ENCODE data around the gene RNF41.

Gene RNF41

DNA sequence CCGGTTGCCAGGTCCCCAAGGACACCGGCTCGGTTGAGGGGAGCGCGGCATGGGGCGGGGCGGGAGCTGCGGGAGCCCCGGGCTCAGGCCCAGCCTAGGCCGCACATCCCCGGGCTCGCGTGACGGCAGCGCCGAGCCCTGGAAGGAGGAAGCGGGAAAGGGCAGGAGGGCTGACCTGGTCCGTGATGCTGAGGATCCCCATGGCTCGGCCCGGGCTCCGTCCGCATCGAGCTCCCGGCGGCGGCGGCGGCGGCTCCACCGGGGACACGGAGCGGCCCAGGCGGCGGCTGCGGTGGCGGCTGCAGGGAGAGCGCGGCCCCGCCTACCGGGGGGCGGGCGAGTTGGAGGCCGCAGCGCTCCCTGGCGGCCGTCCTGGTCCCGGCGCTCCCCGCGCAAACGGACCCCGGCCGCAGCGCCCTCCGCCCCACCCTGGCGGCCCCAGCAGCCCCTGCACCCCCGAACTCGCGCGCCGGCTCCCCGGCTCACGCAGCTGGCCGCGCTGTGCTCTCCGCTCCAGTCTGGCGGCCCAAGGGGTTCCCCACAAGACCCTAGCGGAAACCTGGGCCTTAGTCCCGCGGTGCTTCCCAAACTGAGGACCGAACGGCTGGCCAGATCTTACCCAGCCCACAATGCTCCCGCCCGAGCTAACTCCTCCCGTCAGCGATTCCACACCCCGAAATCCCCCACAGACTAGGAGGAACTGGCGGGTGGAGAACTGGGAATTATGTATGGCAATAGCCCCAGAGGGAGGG lies 36.5 kb upstream of the RNF41 start, which contains the start of gene ANKRD52:
TSS of gene ANKRD52 (minus strand) at position 317 of the 752 bp plus-strand sequence. CDS start at position 202, 115 bp downstream.
- H3K4me1 ChIP-seq (ENCODE audit: insufficient read depth, low read length), result peaks cover 18% of the 10 kb centered on the region
- peaks cover 35% of the 10 kb centered on the region for H3K36me3 ChIP-seq (ENCODE audit: insufficient read depth, low read length)
- H3K27ac ChIP-seq (ENCODE audit: low read depth, low read length), result peak within 1 kb of the TSS; percentile 37; the same call in 1 of the 2 replicates
- peak within 1 kb of the TSS; percentile 98 for H3K4me3 ChIP-seq (ENCODE audit: low read length)
- 1% methylated on average over 77 of the region's 78 CpGs for WGBS
- peak within 1 kb of the TSS; percentile 87 for H3K9ac ChIP-seq (ENCODE audit: low read depth, low read length)
- H3K27me3 ChIP-seq (ENCODE audit: insufficient read depth, low read length), result no peaks in the 10 kb centered on the region
- no peaks in the 10 kb centered on the region for H3K9me3 ChIP-seq (ENCODE audit: insufficient read depth, low read depth, low read length)

DNA sequence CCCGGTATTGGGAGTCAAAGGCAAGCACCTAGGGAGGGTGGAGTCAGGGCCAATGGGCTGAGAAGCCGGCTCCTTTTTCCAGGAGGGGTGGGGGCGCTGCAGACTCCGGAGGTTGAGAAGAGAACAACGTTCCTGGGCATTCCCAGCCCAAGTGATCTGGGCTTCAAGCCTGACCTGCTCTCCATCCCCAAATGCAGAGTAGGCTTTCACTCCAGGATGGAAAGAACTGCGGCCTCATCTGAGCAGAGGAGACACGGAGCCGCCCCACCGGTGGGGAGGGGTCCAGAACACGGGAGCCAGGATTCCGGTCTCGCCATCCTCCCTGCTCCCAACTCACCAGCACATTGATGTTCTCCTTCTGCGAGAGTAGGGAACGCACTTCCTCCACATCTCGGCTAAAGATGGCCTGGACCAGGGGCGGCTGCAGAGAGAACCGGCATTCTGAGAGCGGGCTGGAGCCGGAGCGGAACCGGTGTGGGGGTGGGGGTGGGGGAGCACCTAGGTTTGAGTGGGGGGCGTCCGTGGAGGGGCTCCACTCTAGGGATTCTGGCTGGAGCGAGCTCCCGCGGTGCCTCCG lies 35.9 kb upstream of the RNF41 start:
- H3K9ac ChIP-seq (ENCODE audit: low read depth, low read length), result peak overlapping the region; percentile 87
- H3K27ac ChIP-seq (ENCODE audit: low read depth, low read length), result peak overlapping the region; percentile 28; the same call in 1 of the 2 replicates
- H3K9me3 ChIP-seq (ENCODE audit: insufficient read depth, low read depth, low read length), result no peaks in the 10 kb centered on the region
- peaks cover 18% of the 10 kb centered on the region for H3K4me1 ChIP-seq (ENCODE audit: insufficient read depth, low read length)
- H3K27me3 ChIP-seq (ENCODE audit: insufficient read depth, low read length), result no peaks in the 10 kb centered on the region
- WGBS, result under 1% methylated on average over 27 of the region's 27 CpGs
- H3K4me3 ChIP-seq (ENCODE audit: low read length), result peak overlapping the region; percentile 98
- H3K36me3 ChIP-seq (ENCODE audit: insufficient read depth, low read length), result peaks cover 42% of the 10 kb centered on the region

- 34% methylated on average over 8 of the region's 8 CpGs for WGBS
- peaks cover 18% of the 10 kb centered on the region for H3K4me1 ChIP-seq (ENCODE audit: insufficient read depth, low read length)
- no peaks in the 10 kb centered on the region for H3K9me3 ChIP-seq (ENCODE audit: insufficient read depth, low read depth, low read length)
- H3K9ac ChIP-seq (ENCODE audit: low read depth, low read length), result peak overlapping the region; percentile 87; the same call in 1 of the 2 replicates
- H3K27me3 ChIP-seq (ENCODE audit: insufficient read depth, low read length), result no peaks in the 10 kb centered on the region
- H3K36me3 ChIP-seq (ENCODE audit: insufficient read depth, low read length), result peaks cover 47% of the 10 kb centered on the region
- peak overlapping the region; percentile 28; the same call in 1 of the 2 replicates for H3K27ac ChIP-seq (ENCODE audit: low read depth, low read length)
- H3K4me3 ChIP-seq (ENCODE audit: low read length), result peak overlapping the region; percentile 98
Measured at GRCh38 chr12:56257071-56257470, 35.3 kb upstream of the RNF41 start.

DNA sequence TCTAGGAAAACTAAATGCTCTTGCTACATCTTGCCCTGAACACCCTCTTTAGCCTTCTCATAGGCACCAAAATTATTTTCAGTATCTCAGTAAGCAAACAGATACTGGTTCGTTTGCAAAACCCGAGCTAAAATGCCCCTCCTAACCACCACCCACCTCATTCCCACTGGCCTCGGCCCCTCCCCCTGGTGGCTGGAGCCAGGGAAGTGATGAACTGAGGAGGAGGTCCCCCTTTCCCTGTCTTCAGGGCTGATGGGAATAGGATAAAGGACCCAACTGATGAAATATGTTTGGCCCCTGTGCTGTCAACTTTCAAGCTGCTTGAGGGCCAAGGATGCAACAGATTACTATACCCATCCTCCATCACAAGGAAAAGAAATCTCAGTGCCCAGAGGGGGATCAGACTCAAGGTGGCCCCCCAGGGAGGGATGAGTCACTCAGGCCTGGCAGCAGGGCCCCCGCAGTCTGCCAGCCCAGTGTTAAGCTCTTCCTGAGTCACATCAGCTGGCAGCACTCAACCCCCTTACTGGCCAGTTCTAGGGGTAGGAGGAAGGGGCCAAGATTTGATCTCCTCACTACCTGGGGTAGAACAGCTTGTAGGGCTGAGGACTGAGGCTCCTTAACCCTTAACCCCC lies 34.7 kb upstream of the RNF41 start:
- no peak overlapping the region for H3K27ac ChIP-seq (ENCODE audit: low read depth, low read length)
- no peaks in the 10 kb centered on the region for H3K27me3 ChIP-seq (ENCODE audit: insufficient read depth, low read length)
- H3K4me3 ChIP-seq (ENCODE audit: low read length), result peak overlapping the region; percentile 98
- no peak overlapping the region for H3K9ac ChIP-seq (ENCODE audit: low read depth, low read length)
- H3K9me3 ChIP-seq (ENCODE audit: insufficient read depth, low read depth, low read length), result no peaks in the 10 kb centered on the region
- 54% methylated on average over 4 of the region's 4 CpGs for WGBS
- H3K36me3 ChIP-seq (ENCODE audit: insufficient read depth, low read length), result peaks cover 53% of the 10 kb centered on the region
- H3K4me1 ChIP-seq (ENCODE audit: insufficient read depth, low read length), result peaks cover 18% of the 10 kb centered on the region

DNA sequence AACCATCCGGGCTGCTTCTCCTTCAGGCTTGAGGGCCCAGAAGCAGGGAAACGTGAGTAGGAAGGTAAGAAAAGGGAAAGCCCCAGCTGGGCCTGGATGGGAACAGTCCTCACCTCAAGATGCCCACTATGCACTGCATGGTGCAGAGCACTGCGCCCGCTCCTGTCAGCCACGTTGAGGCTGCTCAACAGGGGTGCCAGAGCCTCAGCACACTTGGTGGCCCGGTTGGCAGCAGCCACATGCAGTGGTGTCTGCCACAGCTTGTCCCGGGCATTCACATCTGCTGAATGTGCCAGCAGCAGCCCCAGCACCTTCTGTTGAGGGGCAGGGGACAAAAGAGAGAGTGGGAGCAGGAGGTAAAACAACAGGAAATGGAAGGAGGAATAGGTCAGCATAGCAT lies 33.9 kb upstream of the RNF41 start:
- Histone ChIP-seq H3K36me3 (ENCODE audit: insufficient read depth, low read length) (peaks cover 57% of the 10 kb centered on the region), H3K9me3 (ENCODE audit: insufficient read depth, low read depth, low read length) (no peaks in the 10 kb centered on the region), H3K4me1 (ENCODE audit: insufficient read depth, low read length) (peaks cover 18% of the 10 kb centered on the region), H3K27me3 (ENCODE audit: insufficient read depth, low read length) (no peaks in the 10 kb centered on the region), H3K9ac (ENCODE audit: low read depth, low read length) (no peak overlapping the region), H3K4me3 (ENCODE audit: low read length) (no peak overlapping the region), H3K27ac (ENCODE audit: low read depth, low read length) (no peak overlapping the region)
- WGBS, result 90% methylated on average over 7 of the region's 7 CpGs

DNA sequence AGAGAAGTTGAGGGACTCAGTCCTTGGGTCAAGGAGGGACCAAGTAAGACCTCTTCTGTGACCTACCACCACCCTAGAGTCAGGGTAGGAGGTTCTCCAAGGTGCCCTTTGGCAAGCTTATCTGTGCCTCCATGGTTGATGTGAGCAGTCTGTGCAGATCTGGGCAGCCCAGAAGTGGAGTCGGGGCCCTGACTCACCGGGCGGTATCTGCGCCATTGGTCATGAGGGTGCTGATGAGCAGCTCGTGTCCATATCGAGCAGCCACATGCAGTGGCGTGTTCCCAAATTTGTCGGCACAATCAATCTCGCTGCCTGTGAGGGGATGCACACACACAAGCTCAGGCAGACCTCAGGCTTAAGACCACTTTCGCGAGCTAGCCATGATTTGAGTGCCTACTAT lies 31.4 kb upstream of the RNF41 start:
- Histone ChIP-seq H3K36me3 (ENCODE audit: insufficient read depth, low read length) (peaks cover 82% of the 10 kb centered on the region), H3K4me1 (ENCODE audit: insufficient read depth, low read length) (peaks cover 13% of the 10 kb centered on the region), H3K4me3 (ENCODE audit: low read length) (no peak overlapping the region), H3K27ac (ENCODE audit: low read depth, low read length) (no peak overlapping the region), H3K9ac (ENCODE audit: low read depth, low read length) (no peak overlapping the region), H3K27me3 (ENCODE audit: insufficient read depth, low read length) (no peaks in the 10 kb centered on the region), H3K9me3 (ENCODE audit: insufficient read depth, low read depth, low read length) (no peaks in the 10 kb centered on the region)
- 97% methylated on average over 11 of the region's 11 CpGs for WGBS

DNA sequence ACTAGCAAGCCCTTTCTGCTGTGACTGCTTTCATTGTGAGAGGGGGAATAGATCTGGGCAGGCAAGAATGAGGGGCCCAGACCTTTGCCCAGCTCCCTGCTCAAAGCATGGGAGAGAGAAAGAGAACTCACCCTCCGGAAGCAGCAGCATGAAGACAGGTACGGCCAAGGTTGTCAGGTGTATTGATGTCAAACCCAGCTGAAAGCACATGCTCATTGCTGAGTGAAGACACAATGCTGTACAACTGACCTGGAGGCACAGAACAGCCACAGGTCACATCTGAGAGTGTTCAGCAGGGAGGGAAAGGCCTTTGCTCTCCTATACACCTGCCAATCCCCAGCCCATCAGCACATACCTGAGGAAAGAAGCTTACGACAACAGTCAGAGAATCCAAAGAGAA lies 30.9 kb upstream of the RNF41 start:
- Histone ChIP-seq H3K36me3 (ENCODE audit: insufficient read depth, low read length) (peaks cover 87% of the 10 kb centered on the region), H3K27ac (ENCODE audit: low read depth, low read length) (no peak overlapping the region), H3K9me3 (ENCODE audit: insufficient read depth, low read depth, low read length) (no peaks in the 10 kb centered on the region), H3K9ac (ENCODE audit: low read depth, low read length) (no peak overlapping the region), H3K4me1 (ENCODE audit: insufficient read depth, low read length) (peaks cover 13% of the 10 kb centered on the region), H3K4me3 (ENCODE audit: low read length) (no peak overlapping the region), H3K27me3 (ENCODE audit: insufficient read depth, low read length) (no peaks in the 10 kb centered on the region)
- 94% methylated on average over 3 of the region's 3 CpGs for WGBS

DNA sequence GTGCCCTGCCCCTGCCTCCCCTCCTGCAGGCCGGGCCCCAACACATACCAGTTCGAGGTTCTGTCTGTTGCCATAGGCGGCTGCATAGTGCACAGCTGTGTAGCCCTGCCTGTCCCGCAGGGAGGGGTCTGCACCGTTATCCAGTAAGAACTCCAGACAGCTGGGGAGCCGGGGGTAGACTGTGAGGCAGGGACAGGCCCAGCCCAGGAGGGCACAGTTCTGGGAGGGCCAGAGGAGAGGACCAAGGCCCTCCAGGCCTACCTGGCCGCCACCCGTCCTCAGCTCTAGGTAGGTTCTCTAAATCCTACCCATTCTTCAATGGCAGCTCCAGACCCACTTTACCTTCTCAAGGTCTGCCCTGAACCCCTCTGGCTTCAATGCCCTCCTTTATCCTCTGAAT lies 27.0 kb upstream of the RNF41 start:
- Histone ChIP-seq H3K9me3 (ENCODE audit: insufficient read depth, low read depth, low read length) (no peaks in the 10 kb centered on the region), H3K27ac (ENCODE audit: low read depth, low read length) (no peak overlapping the region), H3K9ac (ENCODE audit: low read depth, low read length) (no peak overlapping the region), H3K4me3 (ENCODE audit: low read length) (no peak overlapping the region), H3K4me1 (ENCODE audit: insufficient read depth, low read length) (no peaks in the 10 kb centered on the region), H3K36me3 (ENCODE audit: insufficient read depth, low read length) (peaks cover 89% of the 10 kb centered on the region), H3K27me3 (ENCODE audit: insufficient read depth, low read length) (no peaks in the 10 kb centered on the region)
- 93% methylated on average over 8 of the region's 8 CpGs for WGBS

GRCh38 chr12:56247923-56248322 lies 26.2 kb upstream of the RNF41 start:
- no peaks in the 10 kb centered on the region for H3K4me1 ChIP-seq (ENCODE audit: insufficient read depth, low read length)

DNA sequence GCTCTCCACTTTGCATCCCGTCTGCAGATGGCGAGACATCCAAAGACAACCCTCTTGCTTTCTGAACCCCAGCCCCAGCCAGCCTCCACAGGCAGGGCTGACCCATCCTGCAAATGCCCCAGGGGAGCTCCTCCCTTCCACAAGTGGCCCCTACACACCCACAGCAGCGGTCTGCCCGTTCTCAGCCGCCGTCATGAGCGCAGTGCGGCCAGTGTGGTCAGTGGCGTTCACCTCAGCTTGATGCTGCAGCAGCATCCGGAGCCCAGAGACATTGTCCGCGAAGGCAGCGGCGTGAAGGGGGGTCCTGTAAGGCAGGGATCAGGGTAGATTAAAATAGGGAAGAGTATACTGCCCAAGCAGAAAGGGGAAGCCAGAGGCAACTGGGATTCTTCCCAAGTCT lies 22.8 kb upstream of the RNF41 start:
- peaks cover 87% of the 10 kb centered on the region for H3K36me3 ChIP-seq (ENCODE audit: insufficient read depth, low read length)
- 97% methylated on average over 14 of the region's 14 CpGs for WGBS

More at GRCh38 chr12:56247923-56248322, 26.2 kb upstream of the RNF41 start:
- H3K9ac ChIP-seq (ENCODE audit: low read depth, low read length), result no peak overlapping the region
- peaks cover 89% of the 10 kb centered on the region for H3K36me3 ChIP-seq (ENCODE audit: insufficient read depth, low read length)
- no peak overlapping the region for H3K4me3 ChIP-seq (ENCODE audit: low read length)
- H3K9me3 ChIP-seq (ENCODE audit: insufficient read depth, low read depth, low read length), result no peaks in the 10 kb centered on the region
- H3K27ac ChIP-seq (ENCODE audit: low read depth, low read length), result no peak overlapping the region
- 97% methylated on average over 16 of the region's 16 CpGs for WGBS
- H3K27me3 ChIP-seq (ENCODE audit: insufficient read depth, low read length), result no peaks in the 10 kb centered on the region

GRCh38 chr12:56243731-56244181 lies 22.0 kb upstream of the RNF41 start:
- no peaks in the 10 kb centered on the region for H3K4me1 ChIP-seq (ENCODE audit: insufficient read depth, low read length)
- no peaks in the 10 kb centered on the region for H3K9me3 ChIP-seq (ENCODE audit: insufficient read depth, low read depth, low read length)
- H3K4me3 ChIP-seq (ENCODE audit: low read length), result no peak overlapping the region
- H3K9ac ChIP-seq (ENCODE audit: low read depth, low read length), result no peak overlapping the region
- peaks cover 86% of the 10 kb centered on the region for H3K36me3 ChIP-seq (ENCODE audit: insufficient read depth, low read length)
- no peaks in the 10 kb centered on the region for H3K27me3 ChIP-seq (ENCODE audit: insufficient read depth, low read length)
- H3K27ac ChIP-seq (ENCODE audit: low read depth, low read length), result no peak overlapping the region
- 94% methylated on average over 3 of the region's 3 CpGs for WGBS

More for the DNA sequence above, 22.8 kb upstream of the RNF41 start:
- Histone ChIP-seq H3K27ac (ENCODE audit: low read depth, low read length) (no peak overlapping the region), H3K9me3 (ENCODE audit: insufficient read depth, low read depth, low read length) (no peaks in the 10 kb centered on the region), H3K9ac (ENCODE audit: low read depth, low read length) (no peak overlapping the region), H3K27me3 (ENCODE audit: insufficient read depth, low read length) (no peaks in the 10 kb centered on the region), H3K4me1 (ENCODE audit: insufficient read depth, low read length) (no peaks in the 10 kb centered on the region), H3K4me3 (ENCODE audit: low read length) (no peak overlapping the region)

Measured in HUES64 (cell line).